HCT116 (cell line): Measurements from ENCODE around the gene BABAM2. TPM values are rescaled to one million over a fixed set of nuclear protein-coding genes. Genes with fewer than 3 reads are reported as not detected.

Experiments
- ATAC-seq: fragments of 200-7000 bp; cut with Tn5 transposase; 2 replicates; pipeline ENCODE4 v1.9.1; 2020; ENCODE audit warnings: mild to moderate bottlenecking, moderate library complexity
- BruUV-seq: library from RNA; stranded (reverse); fragments of 400-500 nt; replicated peaks from 2 replicates; lab custom pipeline; 2021; lab: Mats Ljungman, UMichigan
- CTCF ChIA-PET: fragments of 300-600 bp; sonication (Branson Sonifier 250); formaldehyde crosslinking; loops from one replicate; lab custom pipeline; 2021; ENCODE audit warnings: antibody characterized with exemption; lab: Charles Lee
- POLR2A ChIA-PET: fragments of 300-600, 350-600 bp; sonication (Branson Sonifier 250); formaldehyde crosslinking; loops from one replicate; lab custom pipeline; 2021; ENCODE audit warnings: antibody characterized with exemption; lab: Charles Lee
- RAD21 ChIA-PET, 2 experiments: fragments of 300-600 bp; sonication (Branson Sonifier 250); formaldehyde crosslinking; loops; one replicate each; lab custom pipeline; 2023; ENCODE audit warnings: low total read pairs in 2 of 2; ENCODE audit not compliant: uncharacterized antibody in 2 of 2, unreplicated experiment in 2 of 2, low non-redundant PET in 1 of 2; lab: Charles Lee
- DNase-seq: peaks from one replicate; pipeline ENCODE4 v3.0.0-alpha.2; 2010; ENCODE audit warnings: low read depth, low spot score
- H2AFZ ChIP-seq: fragments of 200-600 bp; shearing (Covaris generic), sonication (generic); 2 replicates; pipeline ENCODE4 v1.6.1; 2017; ENCODE audit warnings: low read depth, mixed run types, mixed read lengths, antibody characterized with exemption, low read length; ENCODE audit not compliant: poor library complexity, severe bottlenecking
- H3K27ac ChIP-seq: 2 replicates; pipeline ENCODE4 v1.5.1; 2012; ENCODE audit warnings: low read depth, low read length
- H3K27me3 ChIP-seq: fragments of 200-600 bp; sonication (generic); 2 replicates; pipeline ENCODE4 v1.6.1; 2016; ENCODE audit warnings: mixed run types, low read length, mixed read lengths; ENCODE audit not compliant: insufficient read depth
- H3K36me3 ChIP-seq, 2 experiments: fragments of 200-500 bp in 1 of 2; fragments of 200-600 bp in 1 of 2; sonication (Bioruptor generic) in 1 of 2; sonication (generic) in 1 of 2; 2 replicates each; pipeline versions ENCODE4 v1.5.1 to v1.6.1; 2014 to 2016; ENCODE audit warnings: low read length in 2 of 2, inconsistent platforms in 1 of 2, mixed read lengths in 1 of 2, mixed run types in 1 of 2; ENCODE audit not compliant: insufficient read depth in 2 of 2, control insufficient read depth in 1 of 2
- H3K4me1 ChIP-seq, 2 experiments: fragments of 200-600 bp in 1 of 2; sonication (generic) in 1 of 2; 2 replicates each; pipeline versions ENCODE4 v1.5.1 to v1.6.1; 2012 to 2017; ENCODE audit warnings: low read length in 2 of 2, inconsistent platforms in 1 of 2, mild to moderate bottlenecking in 1 of 2, mixed read lengths in 1 of 2, mixed run types in 1 of 2, moderate library complexity in 1 of 2; ENCODE audit not compliant: insufficient read depth in 2 of 2, control insufficient read depth in 1 of 2
- H3K4me2 ChIP-seq: fragments of 200-600 bp; sonication (generic); 2 replicates; pipeline ENCODE4 v1.6.1; 2017; ENCODE audit warnings: mixed run types, low read length, mixed read lengths
- H3K4me3 ChIP-seq, 2 experiments: fragments of 200-600 bp in 1 of 2; sonication (generic) in 1 of 2; replicated peaks in 1 of 2; 2 replicates each; pipeline ENCODE4 v1.5.1; 2011 to 2016; ENCODE audit warnings: low read length in 2 of 2, control low read depth in 1 of 2, low read depth in 1 of 2, mild to moderate bottlenecking in 1 of 2, mixed read lengths in 1 of 2, mixed run types in 1 of 2
- H3K79me2 ChIP-seq: fragments of 200-600 bp; sonication (generic); 2 replicates; pipeline ENCODE4 v1.6.1; 2017; ENCODE audit warnings: mild to moderate bottlenecking, mixed run types, low read length, moderate library complexity, mixed read lengths; ENCODE audit not compliant: insufficient read depth
- H3K9ac ChIP-seq: fragments of 200-600 bp; sonication (generic); 2 replicates; pipeline ENCODE4 v1.6.1; 2016; ENCODE audit warnings: low read length, mixed read lengths
- H3K9me2 ChIP-seq: fragments of 200-600 bp; sonication (generic), shearing (Covaris generic); 2 replicates; pipeline ENCODE4 v1.6.1; 2017; ENCODE audit warnings: mixed run types, mild to moderate bottlenecking, moderate library complexity; ENCODE audit not compliant: insufficient read depth
- H3K9me3 ChIP-seq, 2 experiments: fragments of 200-500 bp in 1 of 2; fragments of 200-600 bp in 1 of 2; sonication (Bioruptor generic) in 1 of 2; sonication (generic) in 1 of 2; 2 replicates each; pipeline ENCODE4 v1.6.1; 2014 to 2017; ENCODE audit warnings: low read length in 2 of 2, mixed read lengths in 2 of 2, inconsistent platforms in 1 of 2, low read depth in 1 of 2, mild to moderate bottlenecking in 1 of 2, mixed run types in 1 of 2, moderate library complexity in 1 of 2; ENCODE audit not compliant: control insufficient read depth in 1 of 2, insufficient read depth in 1 of 2
- H4K20me1 ChIP-seq: fragments of 200-600 bp; sonication (generic), shearing (Covaris generic); 2 replicates; pipeline ENCODE4 v1.6.1; 2017; ENCODE audit warnings: mixed run types, mild to moderate bottlenecking, moderate library complexity; ENCODE audit not compliant: insufficient read depth
- CEBPB ChIP-seq: IDR thresholded peaks from 2 replicates; pipeline ENCODE4 v1.6.1; 2012; ENCODE audit warnings: low read depth
- EGR1 ChIP-seq: IDR thresholded peaks from 2 replicates; pipeline ENCODE4 v1.6.1; 2012; ENCODE audit warnings: low read depth
- ELF1 ChIP-seq: IDR thresholded peaks from 2 replicates; pipeline ENCODE4 v1.6.1; 2012; ENCODE audit warnings: low read depth, borderline replicate concordance
- SRF ChIP-seq: IDR thresholded peaks from 2 replicates; pipeline ENCODE4 v1.6.1; 2012; ENCODE audit warnings: low read depth
- TCF7L2 ChIP-seq: IDR thresholded peaks from 2 replicates; pipeline ENCODE4 v1.7.0; 2011; ENCODE audit warnings: borderline replicate concordance, inconsistent platforms; ENCODE audit not compliant: insufficient read depth, insufficient read length; ENCODE audit errors: extremely low read depth
- YY1 ChIP-seq: IDR thresholded peaks from 2 replicates; pipeline ENCODE4 v1.6.1; 2011; ENCODE audit warnings: low read length, low read depth, moderate library complexity, mild to moderate bottlenecking; ENCODE audit not compliant: insufficient replicate concordance; ENCODE audit errors: extremely low read depth
- ZNF274 ChIP-seq: fragments of 200-500 bp; sonication (Bioruptor generic); IDR thresholded peaks from 2 replicates; pipeline ENCODE4 v1.6.1; 2014; ENCODE audit warnings: mild to moderate bottlenecking, low read depth, low read length, inconsistent platforms
- intact Hi-C: fragments of 100-400 bp; cut with micrococcal nuclease; formaldehyde crosslinking; loops from 2 replicates; pipeline ENCODE4 v1.10.0; 2022
- total RNA-seq: library from RNA; stranded (reverse); gene quantifications from one replicate; pipeline ENCODE4 v1.2.1, GENCODE V29; 2021; ENCODE audit not compliant: unreplicated experiment
- TF ChIP-seq, protein P1 (sequence below): IDR thresholded peaks from 2 replicates; pipeline ENCODE4 v1.6.1; 2011; ENCODE audit warnings: mild to moderate bottlenecking, low read length, moderate library complexity; ENCODE audit not compliant: insufficient replicate concordance; ENCODE audit errors: extremely low read depth
- TF ChIP-seq, protein P2 (sequence below): IDR thresholded peaks from 2 replicates; pipeline ENCODE4 v1.6.1; 2012; ENCODE audit warnings: low read depth
- TF ChIP-seq, protein P3 (sequence below): IDR thresholded peaks from 2 replicates; pipeline ENCODE4 v1.6.1; 2012
- TF ChIP-seq, protein P4 (sequence below): IDR thresholded peaks from 2 replicates; pipeline ENCODE4 v1.6.1; 2012

Gene BABAM2
- total RNA-seq, 1 experiment from 2014 or later = 23.8 TPM

DNA sequence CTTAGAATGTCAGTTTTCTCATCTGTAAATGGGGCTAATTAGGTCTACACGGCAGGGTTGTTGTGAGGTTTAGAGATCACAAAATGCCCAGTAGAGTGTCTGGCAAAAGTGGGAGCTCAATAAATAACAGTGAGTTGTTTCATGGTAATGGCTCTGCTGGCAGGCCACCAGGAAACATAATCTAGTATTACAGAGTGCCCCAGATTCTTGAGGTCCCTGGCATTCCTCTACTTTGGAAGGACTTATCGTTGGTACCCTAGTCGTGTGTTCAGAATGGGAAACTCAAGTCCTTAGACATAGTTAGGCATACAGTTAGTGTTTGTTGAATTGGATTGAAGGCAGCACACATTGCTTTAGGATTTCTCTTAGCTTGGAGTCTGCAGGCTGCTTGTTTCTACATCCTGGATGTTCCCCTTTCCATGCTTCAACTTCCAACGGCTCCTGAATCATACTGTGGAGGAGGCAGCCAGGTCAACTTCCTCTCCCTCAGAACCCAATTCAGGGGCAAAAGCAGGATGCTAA lies 340.6 kb downstream of the BABAM2 start (continued):
- TF ChIP-seq, protein P1, sequence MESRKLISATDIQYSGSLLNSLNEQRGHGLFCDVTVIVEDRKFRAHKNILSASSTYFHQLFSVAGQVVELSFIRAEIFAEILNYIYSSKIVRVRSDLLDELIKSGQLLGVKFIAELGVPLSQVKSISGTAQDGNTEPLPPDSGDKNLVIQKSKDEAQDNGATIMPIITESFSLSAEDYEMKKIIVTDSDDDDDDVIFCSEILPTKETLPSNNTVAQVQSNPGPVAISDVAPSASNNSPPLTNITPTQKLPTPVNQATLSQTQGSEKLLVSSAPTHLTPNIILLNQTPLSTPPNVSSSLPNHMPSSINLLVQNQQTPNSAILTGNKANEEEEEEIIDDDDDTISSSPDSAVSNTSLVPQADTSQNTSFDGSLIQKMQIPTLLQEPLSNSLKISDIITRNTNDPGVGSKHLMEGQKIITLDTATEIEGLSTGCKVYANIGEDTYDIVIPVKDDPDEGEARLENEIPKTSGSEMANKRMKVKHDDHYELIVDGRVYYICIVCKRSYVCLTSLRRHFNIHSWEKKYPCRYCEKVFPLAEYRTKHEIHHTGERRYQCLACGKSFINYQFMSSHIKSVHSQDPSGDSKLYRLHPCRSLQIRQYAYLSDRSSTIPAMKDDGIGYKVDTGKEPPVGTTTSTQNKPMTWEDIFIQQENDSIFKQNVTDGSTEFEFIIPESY = no peak
- TF ChIP-seq, protein P2, sequence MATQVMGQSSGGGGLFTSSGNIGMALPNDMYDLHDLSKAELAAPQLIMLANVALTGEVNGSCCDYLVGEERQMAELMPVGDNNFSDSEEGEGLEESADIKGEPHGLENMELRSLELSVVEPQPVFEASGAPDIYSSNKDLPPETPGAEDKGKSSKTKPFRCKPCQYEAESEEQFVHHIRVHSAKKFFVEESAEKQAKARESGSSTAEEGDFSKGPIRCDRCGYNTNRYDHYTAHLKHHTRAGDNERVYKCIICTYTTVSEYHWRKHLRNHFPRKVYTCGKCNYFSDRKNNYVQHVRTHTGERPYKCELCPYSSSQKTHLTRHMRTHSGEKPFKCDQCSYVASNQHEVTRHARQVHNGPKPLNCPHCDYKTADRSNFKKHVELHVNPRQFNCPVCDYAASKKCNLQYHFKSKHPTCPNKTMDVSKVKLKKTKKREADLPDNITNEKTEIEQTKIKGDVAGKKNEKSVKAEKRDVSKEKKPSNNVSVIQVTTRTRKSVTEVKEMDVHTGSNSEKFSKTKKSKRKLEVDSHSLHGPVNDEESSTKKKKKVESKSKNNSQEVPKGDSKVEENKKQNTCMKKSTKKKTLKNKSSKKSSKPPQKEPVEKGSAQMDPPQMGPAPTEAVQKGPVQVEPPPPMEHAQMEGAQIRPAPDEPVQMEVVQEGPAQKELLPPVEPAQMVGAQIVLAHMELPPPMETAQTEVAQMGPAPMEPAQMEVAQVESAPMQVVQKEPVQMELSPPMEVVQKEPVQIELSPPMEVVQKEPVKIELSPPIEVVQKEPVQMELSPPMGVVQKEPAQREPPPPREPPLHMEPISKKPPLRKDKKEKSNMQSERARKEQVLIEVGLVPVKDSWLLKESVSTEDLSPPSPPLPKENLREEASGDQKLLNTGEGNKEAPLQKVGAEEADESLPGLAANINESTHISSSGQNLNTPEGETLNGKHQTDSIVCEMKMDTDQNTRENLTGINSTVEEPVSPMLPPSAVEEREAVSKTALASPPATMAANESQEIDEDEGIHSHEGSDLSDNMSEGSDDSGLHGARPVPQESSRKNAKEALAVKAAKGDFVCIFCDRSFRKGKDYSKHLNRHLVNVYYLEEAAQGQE = no peak
- TF ChIP-seq, all 23 proteins: peak for 0

DNA sequence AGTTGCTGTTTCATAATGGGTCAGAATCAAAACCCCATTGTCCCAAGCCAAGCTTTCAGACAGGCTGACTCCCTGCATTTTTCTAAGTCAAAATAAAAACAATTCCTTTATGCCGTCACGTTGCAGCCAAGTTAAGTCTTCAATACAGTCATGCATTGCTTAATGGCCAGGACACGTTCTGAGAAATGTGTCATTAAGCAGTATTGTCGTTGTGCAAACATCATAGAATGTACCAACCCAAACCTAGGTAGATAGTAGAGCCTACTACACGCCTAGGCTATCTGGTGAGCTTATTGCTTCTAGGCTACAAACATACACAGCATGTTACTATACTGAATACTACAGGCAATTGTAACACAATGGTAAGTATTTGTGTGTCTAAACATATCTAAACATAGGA lies 341.8 kb downstream of the BABAM2 start:
- Histone ChIP-seq H3K79me2 (no peaks in the 10 kb centered on the region), H3K4me2 (no peak overlapping the region), H3K9ac (no peak overlapping the region), H3K27me3 (no peaks in the 10 kb centered on the region), H3K4me1 (no peaks in the 10 kb centered on the region), H3K4me3 (no peak overlapping the region), H3K36me3 (no peaks in the 10 kb centered on the region), H3K27ac (no peak overlapping the region), H4K20me1 (no peaks in the 10 kb centered on the region), H2AFZ (no peak overlapping the region), H3K9me2 (no peaks in the 10 kb centered on the region), H3K9me3 (no peaks in the 10 kb centered on the region)
- no TSS peak for BruUV-seq
- DNase-seq (no peak), ATAC-seq (no peak)
- CTCF ChIA-PET = no interaction called here
- RAD21 ChIA-PET = no interaction called here
- POLR2A ChIA-PET = no interaction called here
- TF ChIP-seq, protein P3, sequence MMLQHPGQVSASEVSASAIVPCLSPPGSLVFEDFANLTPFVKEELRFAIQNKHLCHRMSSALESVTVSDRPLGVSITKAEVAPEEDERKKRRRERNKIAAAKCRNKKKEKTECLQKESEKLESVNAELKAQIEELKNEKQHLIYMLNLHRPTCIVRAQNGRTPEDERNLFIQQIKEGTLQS = no peak
- no peak for TF ChIP-seq EGR1
- TF ChIP-seq SRF = no peak
- TF ChIP-seq CEBPB = no peak
- no peak for TF ChIP-seq ELF1
- no peak for TF ChIP-seq ZNF274
- TF ChIP-seq TCF7L2 = no peak
- TF ChIP-seq, protein P4, sequence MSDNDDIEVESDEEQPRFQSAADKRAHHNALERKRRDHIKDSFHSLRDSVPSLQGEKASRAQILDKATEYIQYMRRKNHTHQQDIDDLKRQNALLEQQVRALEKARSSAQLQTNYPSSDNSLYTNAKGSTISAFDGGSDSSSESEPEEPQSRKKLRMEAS = no peak
- no peak for TF ChIP-seq YY1
- intact Hi-C loops = no loop called here
